Adrenal gland (tissue), 5 donors: ENCODE data around the gene ZMYM5.

Source experiments
- POLR2A ChIP-seq, 2 donors: fragments of 450-650 bp; IDR thresholded peaks; one replicate each; pipeline ENCODE4 v1.6.1; 2017; ENCODE audit warnings: antibody characterized with exemption in 2 of 2, mild to moderate bottlenecking in 2 of 2, moderate library complexity in 1 of 2
- TF ChIP-seq, protein P1 (sequence below), 6 experiments: fragments of 450-650 bp in 4 of 6; fragments of 200-600 bp in 2 of 6; sonication (generic) in 1 of 6; IDR thresholded peaks; 1 replicate in 5 of 6; 2 replicates in 1 of 6; pipeline versions ENCODE4 v1.5.1 to v1.8.0; 2016 to 2021; ENCODE audit warnings: antibody characterized with exemption in 6 of 6, mild to moderate bottlenecking in 2 of 6, moderate library complexity in 1 of 6
- donor health status: DM: no; HTN: no; CAD: no.

DNA sequence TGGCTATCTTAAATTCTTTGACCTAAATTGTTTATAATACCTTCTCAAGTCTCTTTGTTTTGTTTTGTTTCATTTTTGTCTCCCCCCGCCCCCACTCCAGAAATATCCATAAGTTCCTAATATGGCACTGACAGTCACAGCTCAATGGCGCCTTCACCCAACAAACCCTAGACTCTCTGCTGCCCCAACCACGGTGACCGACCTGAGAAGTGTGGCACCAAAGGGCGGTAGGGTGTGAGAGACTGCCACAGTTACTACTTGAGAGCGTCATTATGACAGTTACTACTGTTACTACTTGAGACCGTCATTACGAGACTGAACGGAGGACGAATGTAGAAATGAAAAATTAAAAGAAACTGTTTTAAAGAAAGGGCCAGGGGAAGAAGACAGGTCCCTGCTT, 46.3 kb downstream of the ZMYM5 start:
- TF ChIP-seq, protein P1, sequence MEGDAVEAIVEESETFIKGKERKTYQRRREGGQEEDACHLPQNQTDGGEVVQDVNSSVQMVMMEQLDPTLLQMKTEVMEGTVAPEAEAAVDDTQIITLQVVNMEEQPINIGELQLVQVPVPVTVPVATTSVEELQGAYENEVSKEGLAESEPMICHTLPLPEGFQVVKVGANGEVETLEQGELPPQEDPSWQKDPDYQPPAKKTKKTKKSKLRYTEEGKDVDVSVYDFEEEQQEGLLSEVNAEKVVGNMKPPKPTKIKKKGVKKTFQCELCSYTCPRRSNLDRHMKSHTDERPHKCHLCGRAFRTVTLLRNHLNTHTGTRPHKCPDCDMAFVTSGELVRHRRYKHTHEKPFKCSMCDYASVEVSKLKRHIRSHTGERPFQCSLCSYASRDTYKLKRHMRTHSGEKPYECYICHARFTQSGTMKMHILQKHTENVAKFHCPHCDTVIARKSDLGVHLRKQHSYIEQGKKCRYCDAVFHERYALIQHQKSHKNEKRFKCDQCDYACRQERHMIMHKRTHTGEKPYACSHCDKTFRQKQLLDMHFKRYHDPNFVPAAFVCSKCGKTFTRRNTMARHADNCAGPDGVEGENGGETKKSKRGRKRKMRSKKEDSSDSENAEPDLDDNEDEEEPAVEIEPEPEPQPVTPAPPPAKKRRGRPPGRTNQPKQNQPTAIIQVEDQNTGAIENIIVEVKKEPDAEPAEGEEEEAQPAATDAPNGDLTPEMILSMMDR (IDR thresholded peaks at IDR 0.05) = no peak
- no peak for TF ChIP-seq POLR2A (IDR thresholded peaks at IDR 0.05)
